GM23338 (cell line): ENCODE data around the gene ANKS1B.

Experiments
- CREB1 ChIP-seq: fragments of 250-450 bp; sonication (Bioruptor Pico); IDR thresholded peaks from 2 replicates; pipeline ENCODE4 v1.5.0; 2020; ENCODE audit warnings: low read depth, mild to moderate bottlenecking, moderate library complexity
- JUNB ChIP-seq: IDR thresholded peaks from one replicate; pipeline ENCODE4 v1.6.1; 2016; ENCODE audit warnings: antibody characterized with exemption; ENCODE audit not compliant: unreplicated experiment
- POLR2AphosphoS5 ChIP-seq: IDR thresholded peaks from 2 replicates; pipeline ENCODE4 v1.6.1; 2016; ENCODE audit warnings: antibody characterized with exemption, low read depth
- TF ChIP-seq, protein P1 (sequence below), 2 experiments: fragments of 200-600 bp in 1 of 2; sonication (generic) in 1 of 2; conservative IDR thresholded peaks; 2 replicates each; pipeline versions ENCODE4 v1.5.1 to v1.6.1; 2016 to 2017; ENCODE audit warnings: antibody characterized with exemption in 2 of 2, low read depth in 2 of 2, mild to moderate bottlenecking in 2 of 2, moderate library complexity in 1 of 2

DNA sequence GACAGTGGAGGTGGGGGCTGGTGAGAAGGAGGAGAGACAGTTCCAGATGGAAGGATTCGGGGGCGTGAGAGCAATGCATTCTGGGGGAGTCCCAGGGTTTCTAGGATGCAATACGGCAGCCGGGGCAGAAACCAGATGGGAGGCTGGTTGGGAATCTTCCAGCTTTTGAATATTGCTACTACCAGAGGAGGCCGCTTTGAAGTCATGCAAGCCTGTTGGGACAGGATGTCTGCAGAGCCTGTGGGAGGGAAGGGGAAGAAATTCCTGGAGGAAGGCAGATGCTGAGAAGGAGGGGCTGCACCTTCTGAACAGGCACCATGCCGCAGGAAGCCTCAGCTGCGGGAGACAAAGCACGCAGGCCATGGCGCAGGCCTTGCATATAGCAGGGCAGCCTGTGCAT, 1234.2 kb downstream of the ANKS1B start:
- TF ChIP-seq, protein P1, sequence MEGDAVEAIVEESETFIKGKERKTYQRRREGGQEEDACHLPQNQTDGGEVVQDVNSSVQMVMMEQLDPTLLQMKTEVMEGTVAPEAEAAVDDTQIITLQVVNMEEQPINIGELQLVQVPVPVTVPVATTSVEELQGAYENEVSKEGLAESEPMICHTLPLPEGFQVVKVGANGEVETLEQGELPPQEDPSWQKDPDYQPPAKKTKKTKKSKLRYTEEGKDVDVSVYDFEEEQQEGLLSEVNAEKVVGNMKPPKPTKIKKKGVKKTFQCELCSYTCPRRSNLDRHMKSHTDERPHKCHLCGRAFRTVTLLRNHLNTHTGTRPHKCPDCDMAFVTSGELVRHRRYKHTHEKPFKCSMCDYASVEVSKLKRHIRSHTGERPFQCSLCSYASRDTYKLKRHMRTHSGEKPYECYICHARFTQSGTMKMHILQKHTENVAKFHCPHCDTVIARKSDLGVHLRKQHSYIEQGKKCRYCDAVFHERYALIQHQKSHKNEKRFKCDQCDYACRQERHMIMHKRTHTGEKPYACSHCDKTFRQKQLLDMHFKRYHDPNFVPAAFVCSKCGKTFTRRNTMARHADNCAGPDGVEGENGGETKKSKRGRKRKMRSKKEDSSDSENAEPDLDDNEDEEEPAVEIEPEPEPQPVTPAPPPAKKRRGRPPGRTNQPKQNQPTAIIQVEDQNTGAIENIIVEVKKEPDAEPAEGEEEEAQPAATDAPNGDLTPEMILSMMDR (conservative IDR thresholded peaks at IDR 0.05; ENCODE audit: low read depth in 2 of 2) = no peak
- TF ChIP-seq CREB1 (no peak), POLR2AphosphoS5 (no peak), JUNB (no peak)
